ENCODE data around the gene POFUT1.
"Not testable (repeated sequence)": the region's sequence is repeated elsewhere in the genome, so short reads cannot be mapped to it uniquely, and the experiment has no call there.

POFUT1 gene

GRCh38 chr20:32207626-32208498, at the start of gene POFUT1, which contains the start of gene PLAGL2:
Gene POFUT1 (plus strand): TSS chr20:32207880. CDS start chr20:32207942, 62 bp downstream.
Gene PLAGL2 (minus strand): TSS chr20:32207743. CDS start chr20:32202178, 5,565 bp downstream.
- no peaks in the 10 kb centered on the region for H3K9me3 Mint-ChIP-seq
- peak; percentile 86 for ATAC-seq
- peak within 1 kb of the TSS; percentile 99 for H3K4me3 Mint-ChIP-seq
- H3K4me1 Mint-ChIP-seq, result peaks cover 80% of the 10 kb centered on the region
- H3K36me3 Mint-ChIP-seq, result peaks cover 95% of the 10 kb centered on the region
- peak; percentile 92 to 95 for DNase-seq (ENCODE audit: low spot score in 2 of 2)
- peak within 1 kb of the TSS; percentile 99 for H3K27ac Mint-ChIP-seq

DNA sequence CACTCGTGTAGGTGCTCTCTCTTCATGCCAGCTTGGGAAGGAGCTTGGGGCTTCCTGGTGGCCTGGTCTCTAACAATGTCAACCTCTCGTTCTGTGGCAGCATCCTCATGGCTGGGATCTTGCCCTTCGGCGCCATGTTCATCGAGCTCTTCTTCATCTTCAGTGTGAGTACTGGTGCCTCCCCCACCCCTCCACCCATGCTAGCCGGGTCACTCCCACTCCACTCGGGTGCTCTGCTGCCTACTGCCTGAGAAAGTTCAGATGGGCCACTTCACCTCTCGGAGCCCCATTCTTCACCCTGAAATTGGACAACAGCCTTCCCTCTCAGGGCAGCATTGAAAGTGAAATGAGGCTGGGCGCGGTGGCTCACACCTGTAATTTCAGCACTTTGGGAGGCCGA, 49.3 kb upstream of the POFUT1 start:
- H3K36me3 Mint-ChIP-seq, result peaks cover 99% of the 10 kb centered on the region
- no peaks in the 10 kb centered on the region for H3K9me3 Mint-ChIP-seq
- DNase-seq (ENCODE audit: low spot score in 2 of 2) (no peak), ATAC-seq (no peak)
- peaks cover 10% of the 10 kb centered on the region for H3K4me1 Mint-ChIP-seq
- peak overlapping the region; percentile 48 for H3K27ac Mint-ChIP-seq
- no peak overlapping the region for H3K4me3 Mint-ChIP-seq

DNA sequence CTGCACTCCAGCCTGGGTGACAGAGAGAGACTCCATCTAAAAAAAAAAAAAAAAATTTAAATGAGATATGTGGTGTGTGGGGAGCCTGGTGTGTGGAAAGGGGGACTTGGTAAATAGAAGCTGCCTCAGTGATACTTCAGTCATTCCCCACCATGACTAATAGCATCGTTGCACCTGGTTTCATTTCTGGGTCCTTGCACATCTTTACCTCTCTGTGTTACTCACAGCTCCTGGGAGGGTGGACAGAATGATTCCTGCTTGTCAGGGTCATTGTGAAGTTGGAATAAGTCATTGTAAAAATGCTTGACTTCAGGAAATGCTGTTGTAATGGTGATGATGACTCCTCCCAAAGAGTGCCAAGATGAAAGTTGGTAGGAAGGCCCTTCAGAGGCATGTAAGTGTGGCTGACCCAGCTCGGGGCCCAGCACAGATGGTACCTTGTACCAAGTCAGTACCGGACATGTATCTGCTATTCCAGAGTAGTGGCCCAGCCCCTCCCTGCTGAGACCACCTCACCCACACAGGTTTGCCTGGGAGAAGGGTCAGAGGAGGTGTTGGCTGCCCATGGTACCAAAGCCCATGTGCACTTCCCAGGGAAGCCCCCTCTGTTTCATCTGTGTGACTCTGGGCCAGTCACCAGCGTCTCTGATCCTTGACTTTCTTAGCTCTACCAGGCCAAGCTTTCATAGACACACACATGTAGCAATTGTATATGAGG, 48.6 kb upstream of the POFUT1 start:
- DNase-seq (ENCODE audit: low spot score in 2 of 2) (no peak), ATAC-seq (peak; percentile 79)
- Mint-ChIP-seq H3K4me1 (peaks cover 10% of the 10 kb centered on the region), H3K9me3 (no peaks in the 10 kb centered on the region), H3K36me3 (peaks cover 99% of the 10 kb centered on the region), H3K4me3 (no peak overlapping the region), H3K27ac (peak overlapping the region; percentile 48)

GRCh38 chr20:32159766-32160221, 47.9 kb upstream of the POFUT1 start:
- DNase-seq (ENCODE audit: low spot score in 2 of 2) (no peak), ATAC-seq (no peak)
- H3K36me3 Mint-ChIP-seq, result peaks cover 99% of the 10 kb centered on the region
- H3K4me3 Mint-ChIP-seq, result no peak overlapping the region
- no peaks in the 10 kb centered on the region for H3K9me3 Mint-ChIP-seq
- peaks cover 10% of the 10 kb centered on the region for H3K4me1 Mint-ChIP-seq
- H3K27ac Mint-ChIP-seq, result peak overlapping the region; percentile 23

- H3K27ac Mint-ChIP-seq, result peak overlapping the region; percentile 23
- H3K4me1 Mint-ChIP-seq, result peaks cover 5% of the 10 kb centered on the region
- ATAC-seq (no peak), DNase-seq (ENCODE audit: low spot score in 2 of 2) (no peak)
- H3K4me3 Mint-ChIP-seq, result no peak overlapping the region
- H3K36me3 Mint-ChIP-seq, result peaks cover 99% of the 10 kb centered on the region
- H3K9me3 Mint-ChIP-seq, result no peaks in the 10 kb centered on the region
Observed at GRCh38 chr20:32160341-32160740, 47.3 kb upstream of the POFUT1 start.

- Mint-ChIP-seq H3K9me3 (no peaks in the 10 kb centered on the region), H3K36me3 (peaks cover 100% of the 10 kb centered on the region), H3K4me1 (no peaks in the 10 kb centered on the region), H3K27ac (no peak overlapping the region), H3K4me3 (no peak overlapping the region)
- DNase-seq (ENCODE audit: low spot score in 2 of 2) (no peak), ATAC-seq (no peak)
Observed at GRCh38 chr20:32162351-32162750, 45.3 kb upstream of the POFUT1 start.

GRCh38 chr20:32163951-32164350, 43.7 kb upstream of the POFUT1 start:
- H3K4me1 Mint-ChIP-seq, result no peaks in the 10 kb centered on the region
- no peak for ATAC-seq
- no peak overlapping the region for H3K4me3 Mint-ChIP-seq
- H3K9me3 Mint-ChIP-seq, result no peaks in the 10 kb centered on the region
- peak overlapping the region; percentile 79 for H3K27ac Mint-ChIP-seq
- peaks cover 89% of the 10 kb centered on the region for H3K36me3 Mint-ChIP-seq
- no peak for DNase-seq (ENCODE audit: low spot score in 2 of 2)

DNA sequence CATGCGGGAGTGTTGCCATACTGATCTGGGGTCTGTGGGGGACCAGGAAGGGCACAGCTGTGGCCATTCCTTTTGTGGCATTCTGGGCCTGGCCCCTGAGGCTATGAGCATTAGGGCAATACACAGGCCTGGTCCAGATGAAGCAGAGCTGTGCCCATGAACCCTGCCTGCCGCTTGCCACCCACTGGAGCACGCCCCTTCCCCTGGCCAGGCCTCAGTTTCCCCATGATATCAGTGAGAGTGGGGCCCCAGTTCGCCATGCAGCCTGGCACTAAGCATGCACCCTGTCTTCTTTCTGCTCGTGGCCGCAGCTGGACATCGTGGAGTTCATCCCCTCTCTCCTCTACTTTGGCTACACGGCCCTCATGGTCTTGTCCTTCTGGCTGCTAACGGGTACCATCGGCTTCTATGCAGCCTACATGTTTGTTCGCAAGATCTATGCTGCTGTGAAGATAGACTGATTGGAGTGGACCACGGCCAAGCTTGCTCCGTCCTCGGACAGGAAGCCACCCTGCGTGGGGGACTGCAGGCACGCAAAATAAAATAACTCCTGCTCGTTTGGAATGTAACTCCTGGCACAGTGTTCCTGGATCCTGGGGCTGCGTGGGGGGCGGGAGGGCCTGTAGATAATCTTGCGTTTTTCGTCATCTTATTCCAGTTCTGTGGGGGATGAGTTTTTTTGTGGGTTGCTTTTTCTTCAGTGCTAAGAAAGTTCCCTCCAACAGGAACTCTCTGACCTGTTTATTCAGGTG, 42.5 kb upstream of the POFUT1 start:
- H3K9me3 Mint-ChIP-seq, result no peaks in the 10 kb centered on the region
- peak overlapping the region; percentile 79 for H3K27ac Mint-ChIP-seq
- ATAC-seq (no peak), DNase-seq (ENCODE audit: low spot score in 2 of 2) (no peak)
- H3K36me3 Mint-ChIP-seq, result peaks cover 77% of the 10 kb centered on the region
- no peak overlapping the region for H3K4me3 Mint-ChIP-seq
- no peaks in the 10 kb centered on the region for H3K4me1 Mint-ChIP-seq

DNA sequence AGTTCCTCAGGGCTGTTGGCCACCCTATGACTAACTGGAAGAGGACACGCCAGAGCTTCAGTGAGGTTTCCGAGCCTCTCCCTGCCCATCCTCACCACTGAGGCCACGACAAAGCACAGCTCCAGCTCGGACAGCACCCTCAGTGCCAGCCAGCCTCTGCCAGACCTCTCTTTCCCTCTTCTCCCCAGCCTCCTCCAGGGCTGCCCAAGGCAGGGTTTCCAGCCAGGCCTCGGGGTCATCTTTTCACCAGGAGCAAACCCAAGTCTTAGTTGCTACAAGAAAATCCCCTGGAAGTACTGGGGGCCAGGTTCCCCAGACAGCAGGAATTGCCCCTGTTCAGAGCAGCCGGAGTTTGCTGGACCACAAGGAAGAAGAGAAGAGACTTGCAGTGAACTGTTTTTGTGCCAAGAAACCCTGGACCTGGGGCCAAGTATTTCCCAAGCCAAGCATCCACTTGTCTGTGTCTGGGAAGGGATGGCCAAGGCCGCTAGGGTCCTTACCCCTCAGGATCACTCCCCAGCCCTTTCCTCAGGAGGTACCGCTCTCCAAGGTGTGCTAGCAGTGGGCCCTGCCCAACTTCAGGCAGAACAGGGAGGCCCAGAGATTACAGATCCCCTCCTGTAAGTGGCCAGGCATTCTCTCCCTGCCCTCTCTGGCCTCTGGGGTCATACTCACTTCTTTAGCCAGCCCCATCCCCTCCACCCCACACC, 41.7 kb upstream of the POFUT1 start:
- DNase-seq (ENCODE audit: low spot score in 2 of 2), result no peak
- ATAC-seq, result no peak
- H3K4me1 Mint-ChIP-seq, result no peaks in the 10 kb centered on the region
- H3K36me3 Mint-ChIP-seq, result peaks cover 69% of the 10 kb centered on the region
- peak overlapping the region; percentile 74 for H3K27ac Mint-ChIP-seq
- H3K9me3 Mint-ChIP-seq, result no peaks in the 10 kb centered on the region
- no peak overlapping the region for H3K4me3 Mint-ChIP-seq

GRCh38 chr20:32167552-32167951, 40.1 kb upstream of the POFUT1 start:
- no peaks in the 10 kb centered on the region for H3K9me3 Mint-ChIP-seq
- peak overlapping the region; percentile 74 for H3K27ac Mint-ChIP-seq
- H3K4me1 Mint-ChIP-seq, result no peaks in the 10 kb centered on the region
- H3K4me3 Mint-ChIP-seq, result no peak overlapping the region
- DNase-seq (ENCODE audit: low spot score in 2 of 2), result no peak
- H3K36me3 Mint-ChIP-seq, result peaks cover 53% of the 10 kb centered on the region
- ATAC-seq, result no peak

GRCh38 chr20:32168184-32168910, 39.3 kb upstream of the POFUT1 start:
- Mint-ChIP-seq H3K27ac (peak overlapping the region; percentile 41), H3K4me3 (no peak overlapping the region), H3K4me1 (no peaks in the 10 kb centered on the region), H3K9me3 (no peaks in the 10 kb centered on the region), H3K36me3 (peaks cover 45% of the 10 kb centered on the region)
- DNase-seq (ENCODE audit: low spot score in 2 of 2) (no peak), ATAC-seq (no peak)

DNA sequence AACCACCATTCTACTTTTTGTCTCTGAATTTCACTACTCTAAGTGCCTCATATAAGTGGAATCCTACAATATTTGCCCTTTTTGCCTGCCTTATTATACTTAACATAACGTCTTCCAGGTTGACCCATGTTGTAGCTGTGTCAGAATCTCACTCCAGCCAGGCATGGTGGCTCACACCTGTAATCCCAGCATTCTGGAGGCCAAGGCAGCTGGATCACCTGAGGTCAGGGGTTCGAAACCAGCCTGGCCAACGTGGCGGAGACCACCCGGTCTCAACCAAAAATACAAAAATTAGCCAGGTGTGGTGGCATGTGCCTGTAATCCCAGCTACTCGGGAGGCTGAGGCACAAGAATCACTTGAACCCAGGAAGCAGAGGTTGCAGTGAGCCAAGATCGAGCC, 30.0 kb upstream of the POFUT1 start:
- not testable (repeated sequence) for H3K27ac Mint-ChIP-seq; ATAC-seq; H3K9me3 Mint-ChIP-seq; H3K36me3 Mint-ChIP-seq; H3K4me3 Mint-ChIP-seq; DNase-seq (ENCODE audit: low spot score in 2 of 2); H3K4me1 Mint-ChIP-seq

- no peaks in the 10 kb centered on the region for H3K9me3 Mint-ChIP-seq
Observed at GRCh38 chr20:32179515-32179914, 28.2 kb upstream of the POFUT1 start.

DNA sequence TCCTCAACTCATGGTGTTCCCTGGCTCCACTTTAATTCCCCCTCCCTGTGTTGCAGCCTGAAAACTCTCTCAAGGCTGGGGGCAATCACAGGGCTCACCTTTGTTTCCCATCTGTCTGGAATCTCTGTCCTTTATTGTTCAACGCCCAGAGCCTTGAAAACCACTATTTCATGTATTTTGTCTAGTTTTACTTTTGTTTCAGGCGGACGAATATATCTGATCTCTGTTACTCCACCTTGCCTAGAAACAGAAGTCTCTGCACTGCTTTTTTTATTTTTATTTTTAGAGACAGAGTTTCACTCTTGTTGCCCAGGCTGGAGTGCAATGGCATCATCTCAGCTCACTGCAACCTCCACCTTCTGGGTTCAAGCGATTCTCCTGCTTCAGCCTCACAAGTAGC, 27.7 kb upstream of the POFUT1 start:
- H3K9me3 Mint-ChIP-seq, result no peaks in the 10 kb centered on the region
- peak overlapping the region; percentile 7 for H3K27ac Mint-ChIP-seq
- no peaks in the 10 kb centered on the region for H3K36me3 Mint-ChIP-seq
- no peaks in the 10 kb centered on the region for H3K4me1 Mint-ChIP-seq
- DNase-seq (ENCODE audit: low spot score in 2 of 2), result no peak
- ATAC-seq, result no peak
- no peak overlapping the region for H3K4me3 Mint-ChIP-seq

More at GRCh38 chr20:32179515-32179914, 28.2 kb upstream of the POFUT1 start:
- Mint-ChIP-seq H3K4me3 (no peak overlapping the region), H3K4me1 (no peaks in the 10 kb centered on the region), H3K36me3 (no peaks in the 10 kb centered on the region), H3K27ac (peak overlapping the region; percentile 7)
- ATAC-seq (no peak), DNase-seq (ENCODE audit: low spot score in 2 of 2) (no peak)
